ENCODE data around the gene MECR.
"Not testable (repeated sequence)": the region's sequence is repeated elsewhere in the genome, so short reads cannot be mapped to it uniquely, and the experiment has no call there.

MECR gene

DNA sequence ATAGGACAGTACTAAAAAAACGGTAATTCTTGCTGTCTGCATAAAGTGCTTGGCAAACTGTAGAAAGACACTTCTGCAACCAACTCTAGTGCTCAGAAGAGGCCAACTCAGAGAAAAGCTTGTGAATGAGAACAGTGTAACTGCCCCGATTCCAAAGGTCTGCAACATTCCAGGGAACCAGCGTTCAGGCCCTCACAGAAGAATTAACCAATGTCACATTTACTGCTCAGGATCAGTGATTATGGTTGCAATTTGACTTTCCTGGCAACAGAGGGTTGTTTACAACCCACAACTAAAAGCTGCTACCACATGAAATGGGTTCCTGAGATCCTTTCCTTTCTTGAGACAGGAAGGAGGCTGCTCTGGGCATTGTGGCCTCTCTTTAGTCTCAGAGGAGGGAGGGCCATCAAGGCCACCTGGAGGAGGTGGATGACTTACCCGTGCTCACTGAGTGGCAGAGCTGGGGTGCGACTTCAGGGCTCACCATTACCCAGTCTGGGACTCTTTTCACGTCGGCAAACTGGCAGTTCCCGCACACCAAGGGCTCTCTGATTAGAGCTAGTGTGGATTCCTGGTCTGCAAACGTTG lies 64.3 kb downstream of the MECR start:
- DNase-seq, result no peak

DNA sequence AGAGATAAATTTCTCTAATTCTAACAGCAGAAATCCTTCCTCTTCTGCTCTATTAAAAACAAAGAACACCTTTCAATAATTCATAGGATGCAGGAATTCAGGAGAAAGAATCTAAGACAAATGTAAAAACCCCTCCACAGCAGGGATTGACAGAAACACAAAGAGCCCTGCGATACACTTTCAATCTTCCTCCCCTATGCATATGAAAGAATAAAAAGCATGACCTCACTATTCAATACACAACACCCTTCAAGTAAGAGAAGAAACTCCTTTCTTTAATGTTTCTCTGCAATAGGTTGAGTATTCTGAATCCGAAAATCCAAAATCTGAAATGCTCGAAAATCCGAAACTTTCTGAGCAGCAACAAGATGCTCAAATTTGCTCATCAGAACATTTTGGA lies 66.1 kb downstream of the MECR start:
- no peak for DNase-seq

DNA sequence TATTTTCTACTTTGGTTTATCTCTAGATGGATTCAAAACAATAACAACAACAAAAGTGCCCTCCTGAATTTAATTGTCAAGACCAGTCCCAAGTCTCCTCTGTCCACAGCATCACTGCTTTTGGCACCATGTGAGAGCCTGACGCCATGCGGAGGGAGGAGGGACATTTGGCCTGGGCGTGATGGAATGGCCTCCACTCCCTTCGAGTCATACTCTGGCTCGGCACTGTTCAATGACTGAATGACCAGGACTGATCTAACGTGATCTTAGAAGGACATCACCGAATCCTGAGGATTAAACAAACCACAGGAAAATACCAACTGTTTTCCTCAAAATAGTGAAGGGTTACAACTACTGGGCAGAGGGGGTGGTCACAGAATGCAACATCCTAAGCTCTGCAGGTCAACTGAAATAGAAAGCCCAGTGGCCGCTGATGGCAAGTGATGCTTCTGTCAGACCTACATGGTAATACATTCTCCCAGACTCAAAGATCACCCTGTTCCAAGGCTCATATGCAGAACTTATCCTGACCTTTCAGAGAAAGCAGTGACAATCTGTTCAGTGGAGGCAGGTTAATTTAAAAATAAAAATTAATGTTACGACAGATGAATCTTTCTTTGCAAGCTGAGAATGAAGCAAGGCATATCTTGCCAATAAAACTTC lies 68.1 kb downstream of the MECR start:
- no peak for DNase-seq

DNA sequence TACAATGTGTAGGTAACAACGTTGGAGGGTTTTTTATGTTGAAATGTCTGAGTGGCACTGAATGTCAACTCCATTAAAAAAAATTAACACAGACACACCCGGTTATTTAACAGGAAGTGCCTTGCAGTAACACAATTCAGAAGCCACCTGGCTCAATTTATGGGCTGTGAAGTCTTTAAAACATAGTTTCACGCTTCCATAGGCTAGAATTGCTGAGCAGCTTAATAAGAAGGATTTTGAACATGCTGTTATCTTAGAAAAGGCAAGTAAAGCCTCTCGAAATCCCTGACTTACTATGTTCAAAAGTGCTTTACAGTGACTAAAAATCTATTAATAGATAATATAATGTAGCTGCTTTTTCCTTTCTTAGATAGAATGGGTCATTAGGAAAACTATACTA lies 68.7 kb downstream of the MECR start:
- DNase-seq, result no peak

DNA sequence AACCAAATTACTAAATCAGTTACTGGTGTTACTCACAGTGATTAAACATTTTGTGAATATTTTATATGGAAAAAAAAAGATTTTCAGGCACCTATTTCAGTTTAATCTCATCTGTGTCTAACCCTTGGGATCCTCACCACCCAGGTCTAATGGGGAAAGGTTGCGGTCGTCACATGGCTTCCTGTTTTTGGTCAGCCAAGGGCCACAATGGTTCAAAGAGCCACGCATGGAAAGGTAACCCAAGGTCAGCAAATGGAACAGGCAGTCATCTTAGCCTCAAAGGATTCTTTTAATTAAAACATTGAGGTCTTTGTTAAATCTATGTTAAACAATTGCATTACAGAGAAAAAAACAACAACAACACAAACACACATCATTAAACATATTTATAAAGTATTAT lies 71.0 kb downstream of the MECR start:
- DNase-seq, result no peak

DNA sequence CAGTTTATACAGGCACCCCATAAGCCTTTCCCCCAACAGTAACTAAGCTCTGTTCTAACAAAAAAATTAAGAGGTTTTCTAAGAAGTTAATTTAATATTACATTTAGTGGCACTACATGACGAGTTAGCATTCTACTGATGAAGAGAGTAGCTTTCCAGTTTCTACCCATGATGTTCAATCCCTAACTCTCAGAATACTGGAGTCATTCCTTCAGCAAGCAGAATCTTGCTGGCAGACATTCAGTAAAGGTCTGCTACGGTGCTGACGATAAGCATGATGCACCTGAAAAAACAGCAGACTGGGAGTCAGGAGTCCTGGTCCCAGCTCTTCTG lies 73.5 kb downstream of the MECR start:
- DNase-seq, result no peak

DNA sequence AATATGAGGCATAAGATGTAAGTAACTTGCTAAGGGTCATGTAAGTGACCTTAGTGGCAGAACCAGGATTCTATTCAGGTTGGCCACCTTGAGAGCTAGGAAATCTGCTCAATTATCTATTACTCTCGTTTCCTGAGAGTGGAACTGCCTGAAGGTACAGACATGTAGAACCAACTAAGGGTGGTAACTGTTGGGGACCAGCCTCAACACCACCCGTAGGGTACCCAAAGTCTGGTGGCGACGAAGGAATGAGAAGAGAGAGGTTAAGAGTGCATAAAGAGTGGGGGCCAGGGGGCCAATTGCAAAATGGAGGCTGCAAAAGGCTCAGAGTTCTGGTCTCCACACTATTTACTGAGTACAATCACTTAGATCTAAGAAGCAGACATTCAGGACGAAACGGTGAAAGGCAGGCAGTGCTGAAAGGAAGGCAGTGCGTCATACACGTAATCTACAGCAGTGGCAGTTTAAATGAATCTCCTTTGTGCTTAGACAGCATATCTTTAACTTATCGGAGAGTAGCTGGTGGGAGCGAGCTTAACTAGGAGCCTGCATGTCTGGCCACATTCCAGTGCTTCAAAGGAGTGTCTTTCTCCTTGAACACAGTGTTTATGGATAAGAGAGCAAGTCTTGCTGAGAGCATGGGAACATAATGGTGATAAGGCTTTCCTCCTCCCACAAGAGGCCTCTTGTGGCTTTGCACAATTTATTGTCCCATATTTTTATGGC lies 74.0 kb downstream of the MECR start:
- DNase-seq, result no peak

DNA sequence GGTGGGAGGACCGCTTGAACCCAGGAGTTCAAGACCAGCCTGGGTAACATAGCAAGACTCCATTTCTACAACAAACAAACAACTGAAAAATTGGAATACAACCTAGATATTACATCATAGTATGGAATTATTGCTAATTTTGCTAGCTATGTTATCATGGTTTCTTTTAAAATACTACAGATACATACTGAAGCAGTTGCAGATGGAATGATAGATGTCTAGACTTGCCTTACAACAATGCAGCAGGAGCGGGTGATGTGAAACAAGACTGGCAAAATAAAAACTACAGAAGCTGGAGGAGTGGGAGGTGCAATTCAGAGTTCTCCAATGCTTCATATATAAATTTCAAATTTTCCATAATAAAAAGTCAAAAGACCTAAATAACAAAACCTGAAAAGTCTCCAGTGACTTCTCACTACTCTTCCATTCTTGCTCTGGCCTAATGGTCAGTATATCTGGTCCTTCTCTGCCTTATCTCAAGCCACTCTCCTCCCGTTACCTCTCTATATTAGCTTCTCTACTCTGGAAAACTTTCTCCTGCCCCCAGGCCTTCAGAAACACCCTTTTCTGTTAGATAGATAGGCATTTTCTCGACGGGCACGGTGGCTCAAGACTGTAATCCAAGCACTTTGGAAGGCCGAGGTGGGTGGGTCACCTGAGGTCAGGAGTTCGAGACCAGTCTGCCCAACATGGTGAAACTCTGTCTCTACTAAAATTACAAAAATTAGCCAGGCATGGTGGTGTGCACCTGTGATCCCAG lies 78.5 kb downstream of the MECR start:
- no peak for DNase-seq

DNA sequence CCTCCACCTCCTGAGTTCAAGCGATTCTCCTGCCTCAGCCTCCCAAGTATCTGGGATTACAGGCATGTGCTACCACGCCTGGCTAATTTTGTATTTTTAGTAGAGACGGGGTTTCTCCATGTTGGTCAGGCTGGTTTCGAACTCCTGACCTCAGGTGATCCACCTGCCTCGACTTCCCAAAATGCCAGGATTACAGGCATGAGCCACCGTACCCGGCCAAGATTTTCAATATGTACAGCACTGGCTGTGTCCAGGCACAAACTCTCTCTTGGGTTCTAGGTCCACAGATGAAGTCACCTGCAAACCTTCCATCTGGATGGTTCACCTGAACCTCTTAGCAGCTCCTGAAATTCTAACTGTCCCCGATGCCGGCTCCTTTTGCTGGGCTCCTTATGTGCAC lies 80.4 kb downstream of the MECR start:
- DNase-seq, result not testable (repeated sequence)

DNA sequence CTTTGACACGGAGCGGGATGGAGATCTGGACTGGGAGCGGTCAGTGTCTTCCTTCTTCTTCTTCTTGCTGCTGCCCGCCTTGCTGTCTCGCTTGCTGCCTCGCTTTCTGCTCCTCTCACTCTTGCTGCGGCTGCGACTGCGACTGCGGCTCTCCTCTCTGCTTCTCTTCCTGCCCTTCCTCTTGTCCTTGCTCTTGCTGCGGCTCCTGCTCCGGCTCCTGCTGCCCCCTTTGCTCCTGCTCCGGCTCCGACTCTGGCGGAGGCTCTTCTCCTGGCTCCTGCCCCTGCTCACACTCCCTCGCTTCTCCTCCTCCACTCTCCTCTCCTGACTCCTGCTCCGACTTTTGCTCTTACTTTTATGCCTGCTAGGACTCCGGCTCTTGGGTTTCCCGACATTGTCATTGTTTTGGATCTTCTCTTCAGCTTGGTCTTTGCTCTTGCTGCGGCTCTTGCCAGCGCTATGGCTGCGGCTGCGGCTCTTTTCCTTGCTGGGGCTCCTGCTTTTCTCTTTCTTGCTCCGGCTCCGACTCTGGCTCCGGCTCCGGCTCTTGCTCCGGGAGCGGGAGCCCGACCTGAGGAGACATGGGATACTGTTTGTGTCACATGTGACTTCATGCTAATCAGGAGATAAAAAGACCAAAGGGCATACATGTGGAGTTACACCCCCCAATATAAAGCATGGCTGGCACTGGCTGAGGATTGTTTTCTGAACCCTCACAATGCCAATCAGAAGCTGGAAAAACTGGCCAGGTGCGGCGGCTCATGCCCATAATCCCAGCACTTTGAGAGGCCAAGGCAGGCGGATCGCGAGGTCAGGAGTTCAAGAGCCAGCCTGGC lies 81.9 kb downstream of the MECR start:
- DNase-seq, result no peak

DNA sequence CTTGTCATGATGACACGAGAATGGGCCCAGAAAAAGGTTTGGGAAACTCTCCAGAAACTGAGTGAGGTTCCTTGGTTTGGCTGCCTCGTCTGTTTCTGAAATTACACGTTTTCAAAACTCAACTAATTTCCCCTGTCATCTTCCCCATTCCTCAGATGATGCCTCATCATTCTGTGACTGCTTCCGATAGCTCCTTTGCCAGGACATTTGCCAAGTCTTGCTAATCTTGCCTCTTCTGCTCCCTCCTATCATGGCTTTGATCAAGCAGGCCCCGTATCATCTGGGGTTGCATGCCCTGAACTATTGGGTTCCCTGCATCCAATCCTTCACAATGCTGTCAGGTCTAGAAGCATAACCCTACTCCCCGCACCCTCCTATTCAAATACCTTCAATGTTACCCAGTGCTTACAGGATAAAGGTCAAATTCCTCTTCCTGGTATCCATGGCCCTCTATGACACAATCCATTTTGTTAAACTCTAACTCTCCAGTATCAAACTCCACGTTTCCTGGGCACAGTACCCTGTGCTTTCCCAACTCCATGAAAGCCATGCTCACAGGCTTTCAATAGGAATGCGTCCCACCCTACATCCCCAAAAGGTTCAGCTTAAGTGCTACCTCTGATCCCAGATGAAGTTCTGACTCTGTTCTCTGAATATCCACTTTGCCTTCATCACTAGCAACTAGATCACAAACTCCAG lies 84.8 kb downstream of the MECR start:
- no peak for DNase-seq

DNA sequence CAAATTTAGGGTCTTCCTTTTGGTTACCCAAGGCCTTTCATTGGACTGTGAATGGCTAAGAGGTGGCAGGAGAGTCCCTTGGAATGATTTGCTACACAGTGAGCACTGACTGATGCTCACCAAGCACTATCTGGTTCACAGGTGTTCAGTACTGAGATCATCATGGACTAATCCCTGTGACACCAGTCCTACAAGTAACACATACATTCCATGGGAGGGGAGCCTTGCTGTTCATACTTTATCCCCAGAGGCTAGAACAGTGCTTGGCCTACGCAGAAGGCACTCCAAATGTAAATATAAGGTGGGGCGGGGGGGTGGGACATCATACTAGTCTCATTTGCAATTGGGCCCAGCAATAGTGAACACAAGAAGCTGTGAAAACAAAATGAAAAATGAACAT lies 86.6 kb downstream of the MECR start:
- no peak for DNase-seq

DNA sequence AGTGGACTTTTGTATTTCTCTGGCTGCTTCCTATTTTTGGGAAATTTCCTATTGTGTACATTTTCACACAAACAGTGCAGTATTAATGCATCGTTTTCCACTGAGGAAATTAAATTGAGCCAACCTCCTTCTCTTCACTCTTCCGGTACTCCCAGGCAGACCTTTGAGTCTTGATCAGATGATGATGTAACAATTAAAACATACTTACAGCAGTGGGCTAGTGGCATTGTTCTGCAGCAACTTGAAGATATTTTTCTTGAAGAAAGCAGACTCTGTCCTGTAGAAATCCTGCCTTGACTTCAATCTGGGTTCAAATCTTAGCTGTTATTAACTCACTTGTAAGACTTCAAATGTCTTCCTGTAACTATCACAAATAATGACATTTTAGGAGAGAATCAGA lies 88.0 kb downstream of the MECR start:
- DNase-seq, result no peak

Measured in SHP77 (cell line).